ENCODE results near the gene ZNF738. TPM values are rescaled to one million over a fixed set of nuclear protein-coding genes. Genes with fewer than 3 reads are reported as not detected.
"Not testable (repeated sequence)": the region's sequence is repeated elsewhere in the genome, so short reads cannot be mapped to it uniquely, and the experiment has no call there.

ZNF738 gene
- total and polyA plus RNA-seq, 2 experiments from 2014 or later, result 137 to 138 TPM

GRCh38 chr19:21335721-21336120, 23.1 kb upstream of the ZNF738 start:
- peaks cover 90% of the 10 kb centered on the region for H3K9me3 Mint-ChIP-seq
- no peak overlapping the region for H3K4me2 ChIP-seq

GRCh38 chr19:21344841-21345240, 14.0 kb upstream of the ZNF738 start:
- H3K9me3 Mint-ChIP-seq, result peaks cover 57% of the 10 kb centered on the region
- H4K20me1 ChIP-seq (replicated peaks; ENCODE audit: insufficient read depth); H3K79me2 ChIP-seq (replicated peaks; ENCODE audit: insufficient read depth); H3K27ac Mint-ChIP-seq; H3K4me3 ChIP-seq; H3K27me3 ChIP-seq (ENCODE audit: insufficient read depth); H3K9me2 ChIP-seq (ENCODE audit: insufficient read depth); H3K27me3 Mint-ChIP-seq (ENCODE audit: insufficient read depth, low read depth, poor library complexity); H3F3A ChIP-seq (replicated peaks; ENCODE audit: low read depth); DNase-seq (ENCODE audit: low spot score); H3K4me2 ChIP-seq; ATAC-seq; H3K4me1 ChIP-seq (ENCODE audit: insufficient read depth); H2AFZ ChIP-seq; H3K4me1 Mint-ChIP-seq; H3K27ac ChIP-seq (ENCODE audit: low read depth); H3K4me3 Mint-ChIP-seq; H3K36me3 ChIP-seq (ENCODE audit: insufficient read depth): not testable (repeated sequence)
- peaks cover 21% of the 10 kb centered on the region for H3K36me3 Mint-ChIP-seq (ENCODE audit: low read depth)

More at GRCh38 chr19:21335721-21336120, 23.1 kb upstream of the ZNF738 start:
- Mint-ChIP-seq H3K27ac (no peak overlapping the region), H3K36me3 (ENCODE audit: low read depth) (peaks cover 42% of the 10 kb centered on the region), H3K4me1 (no peaks in the 10 kb centered on the region), H3K4me3 (no peak overlapping the region), H3K27me3 (ENCODE audit: insufficient read depth, low read depth, poor library complexity) (peaks cover 3% of the 10 kb centered on the region)
- no peak overlapping the region for H3K27ac ChIP-seq (ENCODE audit: low read depth)
- ATAC-seq, result no peak
- H3K4me1 ChIP-seq (ENCODE audit: insufficient read depth), result no peaks in the 10 kb centered on the region
- H3K9me2 ChIP-seq (ENCODE audit: insufficient read depth), result no peaks in the 10 kb centered on the region
- peaks cover 24% of the 10 kb centered on the region; the same call in 1 of the 2 replicates for H3K36me3 ChIP-seq (ENCODE audit: insufficient read depth)
- H3F3A ChIP-seq (replicated peaks; ENCODE audit: low read depth), result 0 out of 2 replicates have a peak, but pooled peaks cover 6% of the 10 kb centered on the region
- H3K79me2 ChIP-seq (replicated peaks; ENCODE audit: insufficient read depth), result no peaks in the 10 kb centered on the region
- no peak for TF ChIP-seq EZH2 (IDR thresholded peaks at IDR 0.05; ENCODE audit: low read depth, unreplicated experiment)
- TF ChIP-seq, protein P1, sequence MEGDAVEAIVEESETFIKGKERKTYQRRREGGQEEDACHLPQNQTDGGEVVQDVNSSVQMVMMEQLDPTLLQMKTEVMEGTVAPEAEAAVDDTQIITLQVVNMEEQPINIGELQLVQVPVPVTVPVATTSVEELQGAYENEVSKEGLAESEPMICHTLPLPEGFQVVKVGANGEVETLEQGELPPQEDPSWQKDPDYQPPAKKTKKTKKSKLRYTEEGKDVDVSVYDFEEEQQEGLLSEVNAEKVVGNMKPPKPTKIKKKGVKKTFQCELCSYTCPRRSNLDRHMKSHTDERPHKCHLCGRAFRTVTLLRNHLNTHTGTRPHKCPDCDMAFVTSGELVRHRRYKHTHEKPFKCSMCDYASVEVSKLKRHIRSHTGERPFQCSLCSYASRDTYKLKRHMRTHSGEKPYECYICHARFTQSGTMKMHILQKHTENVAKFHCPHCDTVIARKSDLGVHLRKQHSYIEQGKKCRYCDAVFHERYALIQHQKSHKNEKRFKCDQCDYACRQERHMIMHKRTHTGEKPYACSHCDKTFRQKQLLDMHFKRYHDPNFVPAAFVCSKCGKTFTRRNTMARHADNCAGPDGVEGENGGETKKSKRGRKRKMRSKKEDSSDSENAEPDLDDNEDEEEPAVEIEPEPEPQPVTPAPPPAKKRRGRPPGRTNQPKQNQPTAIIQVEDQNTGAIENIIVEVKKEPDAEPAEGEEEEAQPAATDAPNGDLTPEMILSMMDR (conservative IDR thresholded peaks at IDR 0.05; ENCODE audit: low read depth in 2 of 2), result 0 out of 4 replicates have a peak, but pooled peaks of 1 of the 2 experiments have one; percentile 12
- H3K27me3 ChIP-seq (ENCODE audit: insufficient read depth), result no peaks in the 10 kb centered on the region
- DNase-seq (ENCODE audit: low spot score), result no peak
- no peaks in the 10 kb centered on the region for H4K20me1 ChIP-seq (replicated peaks; ENCODE audit: insufficient read depth)
- no peak overlapping the region for H3K4me3 ChIP-seq
- no peak overlapping the region for H2AFZ ChIP-seq

- Mint-ChIP-seq H3K4me3 (no peak overlapping the region), H3K27ac (no peak overlapping the region), H3K4me1 (no peaks in the 10 kb centered on the region), H3K36me3 (ENCODE audit: low read depth) (peaks cover 7% of the 10 kb centered on the region; the same call in 2 of the 3 replicates), H3K27me3 (ENCODE audit: insufficient read depth, low read depth, poor library complexity) (no peaks in the 10 kb centered on the region), H3K9me3 (peaks cover 16% of the 10 kb centered on the region)
- Histone ChIP-seq H3K4me1 (ENCODE audit: insufficient read depth) (no peaks in the 10 kb centered on the region), H3F3A (replicated peaks; ENCODE audit: low read depth) (no peaks in the 10 kb centered on the region), H3K79me2 (replicated peaks; ENCODE audit: insufficient read depth) (no peaks in the 10 kb centered on the region), H3K36me3 (ENCODE audit: insufficient read depth) (no peaks in the 10 kb centered on the region; the same call in 1 of the 2 replicates), H2AFZ (no peak overlapping the region), H3K4me2 (no peak overlapping the region), H3K9me2 (ENCODE audit: insufficient read depth) (no peaks in the 10 kb centered on the region), H3K27ac (ENCODE audit: low read depth) (no peak overlapping the region), H3K4me3 (no peak overlapping the region), H3K27me3 (ENCODE audit: insufficient read depth) (no peaks in the 10 kb centered on the region), H4K20me1 (replicated peaks; ENCODE audit: insufficient read depth) (no peaks in the 10 kb centered on the region)
- TF ChIP-seq EZH2phosphoT487 (IDR thresholded peaks at IDR 0.05; ENCODE audit: unreplicated experiment) (no peak), STAT1 (IDR thresholded peaks at IDR 0.05; ENCODE audit: unreplicated experiment) (no peak), NANOG (IDR thresholded peaks at IDR 0.05; ENCODE audit: borderline replicate concordance) (no peak)
- TF ChIP-seq, protein P2, sequence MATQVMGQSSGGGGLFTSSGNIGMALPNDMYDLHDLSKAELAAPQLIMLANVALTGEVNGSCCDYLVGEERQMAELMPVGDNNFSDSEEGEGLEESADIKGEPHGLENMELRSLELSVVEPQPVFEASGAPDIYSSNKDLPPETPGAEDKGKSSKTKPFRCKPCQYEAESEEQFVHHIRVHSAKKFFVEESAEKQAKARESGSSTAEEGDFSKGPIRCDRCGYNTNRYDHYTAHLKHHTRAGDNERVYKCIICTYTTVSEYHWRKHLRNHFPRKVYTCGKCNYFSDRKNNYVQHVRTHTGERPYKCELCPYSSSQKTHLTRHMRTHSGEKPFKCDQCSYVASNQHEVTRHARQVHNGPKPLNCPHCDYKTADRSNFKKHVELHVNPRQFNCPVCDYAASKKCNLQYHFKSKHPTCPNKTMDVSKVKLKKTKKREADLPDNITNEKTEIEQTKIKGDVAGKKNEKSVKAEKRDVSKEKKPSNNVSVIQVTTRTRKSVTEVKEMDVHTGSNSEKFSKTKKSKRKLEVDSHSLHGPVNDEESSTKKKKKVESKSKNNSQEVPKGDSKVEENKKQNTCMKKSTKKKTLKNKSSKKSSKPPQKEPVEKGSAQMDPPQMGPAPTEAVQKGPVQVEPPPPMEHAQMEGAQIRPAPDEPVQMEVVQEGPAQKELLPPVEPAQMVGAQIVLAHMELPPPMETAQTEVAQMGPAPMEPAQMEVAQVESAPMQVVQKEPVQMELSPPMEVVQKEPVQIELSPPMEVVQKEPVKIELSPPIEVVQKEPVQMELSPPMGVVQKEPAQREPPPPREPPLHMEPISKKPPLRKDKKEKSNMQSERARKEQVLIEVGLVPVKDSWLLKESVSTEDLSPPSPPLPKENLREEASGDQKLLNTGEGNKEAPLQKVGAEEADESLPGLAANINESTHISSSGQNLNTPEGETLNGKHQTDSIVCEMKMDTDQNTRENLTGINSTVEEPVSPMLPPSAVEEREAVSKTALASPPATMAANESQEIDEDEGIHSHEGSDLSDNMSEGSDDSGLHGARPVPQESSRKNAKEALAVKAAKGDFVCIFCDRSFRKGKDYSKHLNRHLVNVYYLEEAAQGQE (IDR thresholded peaks at IDR 0.05; ENCODE audit: unreplicated experiment), result no peak
- no peak for ATAC-seq
- no peak for DNase-seq (ENCODE audit: low spot score)
These were observed 6.0 kb upstream of the ZNF738 start for GRCh38 chr19:21352830-21353229.

All from GM23338 (cell line).